Body of pancreas (tissue), 4 donors: ENCODE measurements around the gene TSGA10IP.

Experiments
- POLR2A ChIP-seq, 3 donors: fragments of 450-650 bp; IDR thresholded peaks; one replicate each; pipeline ENCODE4 v1.6.1; 2016; ENCODE audit warnings: antibody characterized with exemption in 3 of 3, mild to moderate bottlenecking in 2 of 3
- TF ChIP-seq, protein P1 (sequence below), 7 experiments: fragments of 450-650 bp in 4 of 7; fragments of 200-600 bp in 3 of 7; sonication (generic) in 3 of 7; IDR thresholded peaks; one replicate each; pipeline ENCODE4 v1.5.1; 2016 to 2019; ENCODE audit warnings: antibody characterized with exemption in 7 of 7

- TF ChIP-seq, protein P1, sequence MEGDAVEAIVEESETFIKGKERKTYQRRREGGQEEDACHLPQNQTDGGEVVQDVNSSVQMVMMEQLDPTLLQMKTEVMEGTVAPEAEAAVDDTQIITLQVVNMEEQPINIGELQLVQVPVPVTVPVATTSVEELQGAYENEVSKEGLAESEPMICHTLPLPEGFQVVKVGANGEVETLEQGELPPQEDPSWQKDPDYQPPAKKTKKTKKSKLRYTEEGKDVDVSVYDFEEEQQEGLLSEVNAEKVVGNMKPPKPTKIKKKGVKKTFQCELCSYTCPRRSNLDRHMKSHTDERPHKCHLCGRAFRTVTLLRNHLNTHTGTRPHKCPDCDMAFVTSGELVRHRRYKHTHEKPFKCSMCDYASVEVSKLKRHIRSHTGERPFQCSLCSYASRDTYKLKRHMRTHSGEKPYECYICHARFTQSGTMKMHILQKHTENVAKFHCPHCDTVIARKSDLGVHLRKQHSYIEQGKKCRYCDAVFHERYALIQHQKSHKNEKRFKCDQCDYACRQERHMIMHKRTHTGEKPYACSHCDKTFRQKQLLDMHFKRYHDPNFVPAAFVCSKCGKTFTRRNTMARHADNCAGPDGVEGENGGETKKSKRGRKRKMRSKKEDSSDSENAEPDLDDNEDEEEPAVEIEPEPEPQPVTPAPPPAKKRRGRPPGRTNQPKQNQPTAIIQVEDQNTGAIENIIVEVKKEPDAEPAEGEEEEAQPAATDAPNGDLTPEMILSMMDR (IDR thresholded peaks at IDR 0.05), result no peak
- TF ChIP-seq POLR2A (IDR thresholded peaks at IDR 0.05), result no peak
These were observed 58.9 kb downstream of the TSGA10IP start for GRCh38 chr11:66004186-66004585.
